Pancreas (tissue), 10 donors: Measurements from ENCODE around the gene SYT3. TPM values are rescaled to one million over a fixed set of nuclear protein-coding genes. Genes with fewer than 3 reads are reported as not detected.

Experiments
- ATAC-seq, 4 donors: fragments of 200-7000 bp; cut with Tn5 transposase; one replicate each; pipeline versions ENCODE4 v1.8.0 to v1.9.1; 2020; ENCODE audit warnings: mild to moderate bottlenecking in 4 of 4, moderate library complexity in 4 of 4
- DNase-seq, 6 donors: peaks; one replicate each; pipeline ENCODE4 v3.0.0-alpha.2; 2020
- FAIRE-seq: peaks from 2 replicates; lab custom pipeline; 2012; peaks lifted over from hg19 to GRCh38; lab: Jason Lieb, UNC
- H3K27ac ChIP-seq, 4 donors: fragments of 200-600 bp; sonication (generic); 1 replicate in 3 of 4; 2 replicates in 1 of 4; pipeline versions ENCODE4 v1.5.0 to v1.8.0; 2020
- H3K27me3 ChIP-seq, 4 donors: fragments of 200-600 bp; one replicate each; pipeline ENCODE4 v1.8.0; 2021
- H3K36me3 ChIP-seq, 3 donors: fragments of 200-600 bp; sonication (generic) in 1 of 3; one replicate each; pipeline versions ENCODE4 v1.5.0 to v1.8.0; 2020 to 2021
- H3K4me1 ChIP-seq, 3 donors: fragments of 200-600 bp; one replicate each; pipeline ENCODE4 v1.8.0; 2021
- H3K4me3 ChIP-seq, 4 donors: fragments of 200-600 bp; sonication (generic) in 2 of 4; one replicate each; pipeline versions ENCODE4 v1.5.0 to v1.8.0; 2020 to 2021
- H3K9me3 ChIP-seq, 4 donors: fragments of 200-600 bp; one replicate each; pipeline ENCODE4 v1.8.0; 2021
- CTCF ChIP-seq, 4 donors: fragments of 200-600 bp; sonication (generic) in 3 of 4; IDR thresholded peaks; one replicate each; pipeline versions ENCODE4 v1.5.0 to v1.8.0; 2021; ENCODE audit warnings: antibody characterized with exemption in 4 of 4
- WGBS, 2 donors: extraction: QIAGEN DNeasy Blood & Tissue Kit; methylation state at CpG; one replicate each; pipeline ENCODE4 v1.1.7; 2013; 5-methylcytosine and 5-hydroxymethylcytosine counted together
- intact Hi-C, 3 donors: fragments of 100-400 bp; cut with DNase I; formaldehyde crosslinking; loops; one replicate each; pipeline versions ENCODE4 v1.11.1 to v1.14.2; 2022
- polyA plus RNA-seq, 2 donors: library from polyadenylated mRNA; stranded (reverse); fragments of 200-250 nt; gene quantifications; one replicate each; pipeline ENCODE4 v1.2.3, GENCODE V29; 2013
- total RNA-seq, 6 donors: library from RNA; stranded (reverse); fragmentation: NEBNext Ultra II Directional in 4 of 6; extraction: Animal tissue kit (Norgen Biotek cat#: 25700) in 4 of 6; gene quantifications; one replicate each; pipeline versions ENCODE4 v1.2.1 to v1.2.4, GENCODE V29; 2021 to 2023
- donor health status: healthy with polysubstance abuse.
- donor health status: DM: no; HTN: no; CAD: no; lungs with moderate emphysema.
- donor health status: DM: no; HTN: no; CAD: no.
- donor health status: control.
- donor health status: control.
- donor health status: Bipolar disorder and iron deficiency.
- donor health status: DM: yes; HTN: yes; CAD: no.
- donor health status: DM: no; HTN: no; CAD: no.
- donor health status: DM: no; HTN: no; CAD: no.
- donor health status: DM: yes; HTN: yes; CAD: no.

Gene SYT3
- total and polyA plus RNA-seq, 8 donors, result 0.09 to 0.94 (median 0.37) TPM

GRCh38 chr19:50673118-50673517, 33.4 kb upstream of the SYT3 start:
- Histone ChIP-seq H3K9me3 (no peaks in the 10 kb centered on the region), H3K27ac (no peak overlapping the region), H3K36me3 (no peaks in the 10 kb centered on the region), H3K4me1 (no peaks in the 10 kb centered on the region), H3K27me3 (no peaks in the 10 kb centered on the region), H3K4me3 (no peak overlapping the region)
- DNase-seq (no peak), ATAC-seq (no peak), FAIRE-seq (no peak)
- no peak for TF ChIP-seq CTCF (IDR thresholded peaks at IDR 0.05)
- 15 to 21% methylated on average over 15 of the region's 15 CpGs for WGBS, 2 donors
- intact Hi-C loops, result no loop called here

DNA sequence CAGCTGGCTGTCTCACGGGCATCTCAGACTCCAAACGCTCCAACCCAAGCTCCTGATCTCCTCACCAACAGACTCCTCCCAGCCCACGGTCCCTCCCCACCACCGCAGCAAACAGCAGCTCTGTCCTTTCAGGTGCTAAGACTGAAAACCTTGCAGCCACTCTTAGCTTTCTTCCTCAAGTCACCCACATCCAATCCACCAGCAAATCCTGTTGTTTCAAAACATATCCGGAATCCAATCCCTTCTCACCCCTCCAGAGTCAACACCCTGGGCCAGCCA, 30.4 kb upstream of the SYT3 start:
- Histone ChIP-seq H3K9me3 (no peaks in the 10 kb centered on the region), H3K27me3 (peaks cover 0 to 9% (median 2%) of the 10 kb centered on the region in 4 donors), H3K4me3 (no peak overlapping the region), H3K4me1 (no peaks in the 10 kb centered on the region), H3K36me3 (no peaks in the 10 kb centered on the region), H3K27ac (no peak overlapping the region)
- DNase-seq (no peak), ATAC-seq (no peak), FAIRE-seq (no peak)
- WGBS, 2 donors, result 15% methylated on average over 5 of the region's 5 CpGs
- intact Hi-C loops, result no loop called here
- no peak for TF ChIP-seq CTCF (IDR thresholded peaks at IDR 0.05)

DNA sequence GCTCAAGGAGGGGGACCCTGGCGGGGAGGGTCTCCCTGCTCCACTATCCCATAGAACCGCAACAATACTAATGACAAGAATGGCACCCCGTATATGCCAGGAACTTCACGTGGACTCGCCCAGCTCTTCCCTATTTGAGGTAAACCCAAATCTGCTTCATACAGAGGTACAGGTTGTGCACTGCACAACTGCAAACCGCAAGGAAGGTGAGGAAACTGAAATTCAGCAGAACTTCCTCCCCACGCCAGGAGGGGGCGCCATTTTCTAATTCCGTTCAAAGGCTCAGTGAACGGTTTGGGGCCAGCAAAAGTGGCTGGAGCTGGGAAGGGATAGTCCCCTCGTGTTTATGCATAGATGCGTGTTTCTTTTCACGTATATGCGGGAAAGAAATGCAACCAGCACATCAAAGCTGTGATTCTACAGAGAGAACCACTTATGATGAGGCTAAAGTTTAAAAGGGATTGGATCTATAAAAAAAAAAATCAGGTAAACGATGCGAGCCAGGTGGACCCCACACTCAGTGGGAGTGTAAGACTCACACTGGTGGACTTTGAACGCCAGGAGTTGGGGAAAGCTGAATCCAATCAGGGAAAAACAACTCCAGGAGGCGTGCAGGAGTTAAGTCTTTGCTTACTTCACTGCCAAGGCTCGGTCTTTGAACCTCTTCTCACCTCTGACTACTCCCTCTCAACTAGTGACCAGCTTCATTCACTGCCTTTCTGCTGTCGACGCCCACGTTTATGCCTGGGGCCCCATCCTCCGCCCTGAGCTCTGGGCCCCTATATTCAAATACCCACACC, 29.8 kb upstream of the SYT3 start:
- no peak for FAIRE-seq
- TF ChIP-seq CTCF (IDR thresholded peaks at IDR 0.05), result peak; percentile 45 to 72 (median 62)
- Histone ChIP-seq H3K36me3 (no peaks in the 10 kb centered on the region), H3K27ac (no peak overlapping the region), H3K4me3 (no peak overlapping the region), H3K4me1 (no peaks in the 10 kb centered on the region), H3K27me3 (peaks cover 0 to 9% (median 2%) of the 10 kb centered on the region in 4 donors), H3K9me3 (no peaks in the 10 kb centered on the region)
- peak in 2 of 6 donors; percentile 32 to 70 for DNase-seq
- WGBS, 2 donors, result 31% methylated on average over 23 of the region's 23 CpGs
- intact Hi-C loops, result no loop called here
- peak in 2 of 4 donors; percentile 48 to 64 for ATAC-seq

DNA sequence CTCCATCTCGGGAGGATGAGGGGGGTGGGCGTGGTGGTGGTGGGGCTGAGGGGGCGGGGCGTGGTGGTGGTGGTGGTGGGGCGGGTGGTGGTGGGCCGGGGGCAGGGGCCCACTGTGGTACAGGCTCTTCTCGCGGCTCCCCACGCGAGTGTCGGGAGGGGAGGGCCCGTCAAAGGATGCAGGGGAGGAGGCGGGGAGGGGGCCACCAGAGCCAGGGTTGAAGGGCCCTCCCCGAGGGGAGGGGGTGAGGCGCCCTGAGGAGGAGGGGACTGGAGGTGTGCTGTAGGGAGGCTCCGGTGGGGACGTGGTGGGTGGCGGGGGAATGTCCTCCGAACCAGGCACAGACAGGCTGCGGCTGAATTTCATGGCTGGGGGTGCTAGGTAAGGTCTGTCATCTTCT, 29.2 kb upstream of the SYT3 start:
- H3K9me3 ChIP-seq, result no peaks in the 10 kb centered on the region
- DNase-seq (peak in 1 of 6 donors; percentile 61), ATAC-seq (no peak), FAIRE-seq (no peak)
- no peak for TF ChIP-seq CTCF (IDR thresholded peaks at IDR 0.05)
- H3K27ac ChIP-seq, result no peak overlapping the region
- H3K36me3 ChIP-seq, result no peaks in the 10 kb centered on the region
- intact Hi-C loops, result no loop called here
- no peak overlapping the region for H3K4me3 ChIP-seq
- no peaks in the 10 kb centered on the region for H3K4me1 ChIP-seq
- whole genome bisulfite sequencing, 2 donors, result 32 to 48% methylated on average over 9 to 20 of the region's 20 CpGs
- peaks cover 0 to 9% (median 2%) of the 10 kb centered on the region in 4 donors for H3K27me3 ChIP-seq

DNA sequence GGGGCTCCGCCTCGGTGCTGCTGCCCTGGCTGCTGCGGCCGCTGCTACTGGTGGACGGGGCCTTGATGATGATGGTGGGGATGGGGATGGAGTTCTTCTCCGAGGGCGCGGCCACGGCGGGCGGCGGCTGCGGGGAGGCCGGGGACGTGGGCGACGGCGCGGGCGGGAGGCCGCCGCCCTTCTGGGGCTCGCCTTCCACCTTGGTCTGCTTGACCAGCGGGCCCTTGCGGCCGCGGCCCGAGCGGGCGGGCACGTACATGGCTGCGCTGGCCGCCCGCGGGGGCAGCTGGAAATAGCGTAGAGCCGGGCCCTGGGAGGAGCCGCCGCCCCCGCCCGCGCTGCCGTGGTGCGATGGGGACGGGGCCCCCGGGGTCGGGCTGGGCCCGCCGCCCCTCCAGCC, 28.7 kb upstream of the SYT3 start:
- intact Hi-C loops, result no loop called here
- H3K27ac ChIP-seq, result no peak overlapping the region
- no peak for DNase-seq
- H3K4me1 ChIP-seq, result no peaks in the 10 kb centered on the region
- H3K27me3 ChIP-seq, result peaks cover 0 to 9% (median 2%) of the 10 kb centered on the region in 4 donors
- no peak for TF ChIP-seq CTCF (IDR thresholded peaks at IDR 0.05)
- H3K9me3 ChIP-seq, result no peaks in the 10 kb centered on the region
- no peak overlapping the region for H3K4me3 ChIP-seq
- no peak for ATAC-seq
- 3 to 4% methylated on average over 32 to 49 of the region's 49 CpGs for WGBS, 2 donors
- no peak for FAIRE-seq
- no peaks in the 10 kb centered on the region for H3K36me3 ChIP-seq
